Smooth muscle cell of the brain vasculature (primary cell): Measurements from ENCODE around the gene ICE2.
A peak's percentile ranks its signal among the peaks of the same experiment; 100 is the strongest.

Experiments used
- DNase-seq: peaks from one replicate; pipeline ENCODE4 v3.0.0-alpha.2; 2012; ENCODE audit warnings: low read depth, low spot score

Gene ICE2

DNA sequence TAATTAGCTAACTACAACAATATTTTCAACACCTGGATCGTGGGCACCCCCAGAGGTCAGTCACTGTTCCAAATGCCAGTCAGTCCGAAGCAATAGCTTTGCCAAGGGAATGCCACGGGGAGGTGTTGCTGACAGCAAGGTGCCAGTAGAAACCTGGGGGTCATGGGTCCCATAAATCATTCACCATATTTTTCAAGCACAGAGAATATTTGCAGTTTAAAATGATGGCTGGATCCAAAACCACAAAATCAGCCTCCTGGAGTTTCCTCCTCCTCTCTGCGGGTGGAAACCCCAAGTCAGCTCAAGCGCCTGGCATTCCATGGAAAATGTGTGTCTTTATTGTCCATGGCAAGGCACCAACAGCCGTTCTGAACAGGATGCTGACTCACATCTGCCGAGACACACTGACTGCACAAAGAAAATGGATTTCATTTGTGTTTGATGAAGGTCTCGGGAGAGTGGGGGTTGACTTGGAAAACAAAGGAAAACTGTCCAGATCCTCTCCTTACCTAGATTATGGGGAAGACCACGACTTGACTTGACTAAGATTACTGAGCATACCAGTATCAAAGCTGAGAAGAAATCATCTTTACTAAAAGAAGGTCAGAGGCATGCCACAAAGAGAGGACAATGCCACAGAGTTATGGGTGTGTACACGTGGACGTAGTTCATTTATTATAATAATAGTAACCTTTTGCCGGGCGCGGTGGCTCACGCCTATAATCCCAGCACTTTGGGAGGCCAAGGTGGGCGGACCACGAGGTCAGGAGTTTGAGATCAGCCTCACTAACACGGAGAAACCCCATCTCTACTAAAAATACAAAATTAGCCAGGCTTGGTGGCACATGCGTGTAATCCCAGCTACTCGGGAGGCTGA is 107.5 kb downstream of the ICE2 start:
- peak; percentile 97 for DNase-seq

DNA sequence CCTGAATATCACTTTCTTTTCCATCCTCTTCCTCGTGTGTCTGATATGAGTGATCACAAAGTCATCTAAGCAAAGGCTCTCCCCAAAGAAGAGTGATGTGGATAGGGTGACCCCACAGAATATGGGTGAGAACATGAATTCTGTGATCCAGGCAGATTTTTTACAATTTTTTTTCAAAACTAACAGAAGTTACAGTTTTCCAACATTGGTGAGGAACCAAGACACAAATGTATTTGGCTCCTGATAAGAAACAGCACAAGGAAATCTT is 108.1 kb downstream of the ICE2 start:
- DNase-seq: no peak

DNA sequence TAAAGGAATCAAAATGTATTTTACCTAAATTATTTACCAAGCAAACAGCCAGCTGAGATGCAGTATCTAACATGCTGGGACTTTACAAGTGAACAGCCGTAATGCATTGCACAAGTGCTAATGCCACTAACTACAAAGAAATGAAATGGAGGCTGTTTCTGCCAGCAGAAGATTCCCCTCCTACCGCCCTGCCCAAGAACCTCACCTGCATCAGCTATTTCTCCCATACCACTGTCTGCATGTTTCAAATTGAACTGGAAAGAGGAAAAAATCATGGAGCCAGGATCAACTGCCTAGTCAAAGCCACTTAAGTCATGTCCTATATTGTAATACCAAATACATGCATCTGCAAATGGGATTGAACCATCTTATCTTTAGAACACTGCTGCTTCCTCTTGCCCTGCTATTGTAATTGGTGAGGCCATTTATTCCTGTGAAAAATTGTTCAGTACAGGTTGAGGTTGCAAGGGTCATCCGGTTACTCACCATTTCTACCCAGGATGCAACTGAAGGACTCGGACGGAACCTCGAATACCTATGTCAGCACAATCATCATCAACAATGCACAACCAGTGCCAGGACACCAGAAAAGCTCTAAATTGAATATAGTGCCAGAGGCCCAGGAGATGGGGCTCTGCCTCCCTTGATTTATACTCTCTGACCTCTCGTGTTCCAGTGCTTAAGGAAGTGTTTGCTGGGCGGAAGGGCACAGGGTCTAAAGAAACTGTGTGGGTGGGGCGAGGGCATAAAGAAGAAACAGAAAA is 108.7 kb downstream of the ICE2 start:
- DNase-seq: no peak

DNA sequence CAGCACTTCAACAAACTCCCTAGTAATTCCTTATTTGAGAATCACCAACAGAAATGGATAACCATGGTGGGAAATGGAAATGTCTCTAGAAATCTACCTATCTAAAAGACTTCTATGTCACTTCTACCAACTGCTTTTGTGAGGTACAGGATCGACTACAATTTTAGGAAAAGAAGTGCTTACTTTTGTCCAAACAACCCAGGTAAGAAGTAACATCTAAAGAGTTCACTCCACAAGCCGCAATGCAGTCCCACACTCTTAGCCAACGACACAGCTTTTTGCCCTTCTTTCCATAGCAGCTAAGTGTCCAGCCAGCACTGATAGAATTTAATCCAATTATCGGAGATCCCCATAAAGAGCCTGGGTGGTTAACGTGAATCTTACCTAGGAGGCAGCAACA is 109.2 kb downstream of the ICE2 start:
- no peak for DNase-seq
